Lower lobe of right lung (tissue), 2 donors: ENCODE results near the gene DZIP1. TPM values are rescaled to one million over a fixed set of nuclear protein-coding genes. Genes with fewer than 3 reads are reported as not detected.

Source experiments
- ATAC-seq, 2 donors: fragments of 200-7000 bp; cut with Tn5 transposase; one replicate each; pipeline ENCODE4 v1.9.1; 2020 to 2022; ENCODE audit warnings: mild to moderate bottlenecking in 2 of 2, moderate library complexity in 2 of 2
- DNase-seq: peaks from one replicate; pipeline ENCODE4 v3.0.0-alpha.2; 2020
- H3K27ac ChIP-seq: fragments of 200-600 bp; one replicate; pipeline ENCODE4 v1.8.0; 2022
- H3K27me3 ChIP-seq: fragments of 200-600 bp; one replicate; pipeline ENCODE4 v1.8.0; 2022; ENCODE audit warnings: low read depth
- H3K36me3 ChIP-seq: fragments of 200-600 bp; one replicate; pipeline ENCODE4 v1.8.0; 2022; ENCODE audit warnings: mild to moderate bottlenecking
- H3K4me1 ChIP-seq: fragments of 200-600 bp; one replicate; pipeline ENCODE4 v1.8.0; 2022
- H3K4me3 ChIP-seq: fragments of 200-600 bp; one replicate; pipeline ENCODE4 v1.8.0; 2022; ENCODE audit warnings: mild to moderate bottlenecking
- H3K9me3 ChIP-seq: fragments of 200-600 bp; one replicate; pipeline ENCODE4 v1.8.0; 2022
- intact Hi-C: fragments of 100-400 bp; cut with DNase I; formaldehyde crosslinking; loops from one replicate; pipeline ENCODE4 v1.11.0; 2022
- total RNA-seq: library from RNA; stranded (reverse); fragmentation: NEBNext Ultra II Directional; extraction: Animal tissue kit (Norgen Biotek cat#: 25700); gene quantifications from one replicate; pipeline ENCODE4 v1.2.1, GENCODE V29; 2021
- TF ChIP-seq, protein P1 (sequence below): fragments of 200-600 bp; IDR thresholded peaks from one replicate; pipeline ENCODE4 v1.8.0; 2022; ENCODE audit warnings: antibody characterized with exemption, mild to moderate bottlenecking
- donor health status: DM: no; HTN: yes; CAD: no; lungs with severe emphysema.

Gene DZIP1
- total RNA-seq, 1 donor from 2014 or later, result 9.0 TPM

DNA sequence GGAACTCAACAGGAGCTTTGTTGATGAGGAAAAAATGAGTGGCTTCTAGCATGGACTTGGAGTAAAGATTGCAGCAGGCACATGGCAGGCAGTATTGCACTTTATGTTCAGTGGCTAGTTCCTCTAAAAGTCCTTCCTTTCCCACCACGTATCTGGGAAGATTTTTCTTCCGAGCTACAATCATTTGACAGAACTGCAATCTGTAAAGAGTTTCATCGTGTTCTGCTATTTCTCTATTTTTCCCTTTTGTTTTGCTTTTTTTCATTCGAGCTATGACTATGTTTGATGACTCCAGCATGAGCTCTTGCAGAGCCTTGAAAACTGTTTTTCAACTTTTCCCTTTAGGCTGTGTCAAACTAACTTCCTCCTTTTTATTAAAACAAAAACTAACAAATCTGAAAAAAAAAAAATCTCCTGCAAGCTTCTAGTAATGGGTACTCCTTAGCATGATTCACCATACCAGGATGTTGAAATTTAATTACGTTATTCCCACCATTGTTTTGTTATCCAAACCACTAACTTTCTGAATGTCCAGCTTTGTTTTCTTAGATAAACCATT lies 79.7 kb downstream of the DZIP1 start:
- intact Hi-C loops, result no loop called here
- no peaks in the 10 kb centered on the region for H3K27me3 ChIP-seq
- DNase-seq (no peak), ATAC-seq (peak; percentile 45 to 48)
- no peaks in the 10 kb centered on the region for H3K36me3 ChIP-seq
- H3K4me1 ChIP-seq, result no peaks in the 10 kb centered on the region
- H3K4me3 ChIP-seq, result no peak overlapping the region
- H3K9me3 ChIP-seq, result no peaks in the 10 kb centered on the region
- TF ChIP-seq, protein P1, sequence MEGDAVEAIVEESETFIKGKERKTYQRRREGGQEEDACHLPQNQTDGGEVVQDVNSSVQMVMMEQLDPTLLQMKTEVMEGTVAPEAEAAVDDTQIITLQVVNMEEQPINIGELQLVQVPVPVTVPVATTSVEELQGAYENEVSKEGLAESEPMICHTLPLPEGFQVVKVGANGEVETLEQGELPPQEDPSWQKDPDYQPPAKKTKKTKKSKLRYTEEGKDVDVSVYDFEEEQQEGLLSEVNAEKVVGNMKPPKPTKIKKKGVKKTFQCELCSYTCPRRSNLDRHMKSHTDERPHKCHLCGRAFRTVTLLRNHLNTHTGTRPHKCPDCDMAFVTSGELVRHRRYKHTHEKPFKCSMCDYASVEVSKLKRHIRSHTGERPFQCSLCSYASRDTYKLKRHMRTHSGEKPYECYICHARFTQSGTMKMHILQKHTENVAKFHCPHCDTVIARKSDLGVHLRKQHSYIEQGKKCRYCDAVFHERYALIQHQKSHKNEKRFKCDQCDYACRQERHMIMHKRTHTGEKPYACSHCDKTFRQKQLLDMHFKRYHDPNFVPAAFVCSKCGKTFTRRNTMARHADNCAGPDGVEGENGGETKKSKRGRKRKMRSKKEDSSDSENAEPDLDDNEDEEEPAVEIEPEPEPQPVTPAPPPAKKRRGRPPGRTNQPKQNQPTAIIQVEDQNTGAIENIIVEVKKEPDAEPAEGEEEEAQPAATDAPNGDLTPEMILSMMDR, result no peak
- no peak overlapping the region for H3K27ac ChIP-seq

DNA sequence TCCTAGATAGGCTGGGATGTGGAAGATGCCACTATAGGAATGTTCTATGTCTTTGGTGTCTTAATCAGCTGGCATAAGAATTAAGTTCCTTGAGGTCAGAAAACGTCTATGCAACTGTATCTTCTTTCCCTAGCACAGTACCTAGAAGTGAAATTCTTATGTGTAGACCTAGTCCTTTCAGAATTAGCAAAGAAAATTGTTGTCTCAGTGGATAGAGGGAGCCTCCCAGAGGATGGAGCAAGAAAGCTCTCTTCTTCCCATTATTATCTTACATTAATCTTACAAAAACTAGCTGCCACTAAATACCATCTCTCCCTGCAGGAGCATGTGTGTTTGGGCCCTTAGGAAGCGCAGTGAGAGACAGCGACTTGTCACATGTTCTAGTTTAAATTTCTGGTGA lies 80.4 kb downstream of the DZIP1 start:
- no peak for DNase-seq
- Histone ChIP-seq H3K27ac (no peak overlapping the region), H3K27me3 (no peaks in the 10 kb centered on the region), H3K4me1 (no peaks in the 10 kb centered on the region), H3K9me3 (no peaks in the 10 kb centered on the region), H3K4me3 (no peak overlapping the region), H3K36me3 (no peaks in the 10 kb centered on the region)
- intact Hi-C loops, result no loop called here
- TF ChIP-seq, protein P1, result no peak
- no peak for ATAC-seq

DNA sequence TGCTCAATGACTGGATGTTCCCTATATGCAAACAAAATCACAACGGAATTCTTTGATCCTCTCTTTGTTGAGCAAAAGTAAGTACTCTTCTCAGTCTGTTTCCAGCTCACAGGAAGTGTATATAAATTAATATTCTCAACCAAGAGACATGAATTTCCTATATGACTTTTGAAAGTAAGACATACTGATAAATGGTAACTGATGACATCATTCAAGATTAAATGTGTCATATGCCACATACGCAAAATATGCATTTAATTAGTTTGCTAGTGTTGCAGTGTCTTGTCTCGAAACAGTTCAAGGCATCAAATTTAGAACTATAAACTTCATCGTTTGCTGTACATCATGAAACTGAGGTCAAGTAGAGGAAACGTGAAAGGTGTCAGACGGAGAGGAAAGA lies 84.1 kb downstream of the DZIP1 start:
- TF ChIP-seq, protein P1, result no peak
- no peaks in the 10 kb centered on the region for H3K4me1 ChIP-seq
- no peak overlapping the region for H3K27ac ChIP-seq
- H3K27me3 ChIP-seq, result no peaks in the 10 kb centered on the region
- no peaks in the 10 kb centered on the region for H3K36me3 ChIP-seq
- H3K4me3 ChIP-seq, result no peak overlapping the region
- no peak for DNase-seq
- no peak for ATAC-seq
- no peaks in the 10 kb centered on the region for H3K9me3 ChIP-seq
- intact Hi-C loops, result no loop called here

DNA sequence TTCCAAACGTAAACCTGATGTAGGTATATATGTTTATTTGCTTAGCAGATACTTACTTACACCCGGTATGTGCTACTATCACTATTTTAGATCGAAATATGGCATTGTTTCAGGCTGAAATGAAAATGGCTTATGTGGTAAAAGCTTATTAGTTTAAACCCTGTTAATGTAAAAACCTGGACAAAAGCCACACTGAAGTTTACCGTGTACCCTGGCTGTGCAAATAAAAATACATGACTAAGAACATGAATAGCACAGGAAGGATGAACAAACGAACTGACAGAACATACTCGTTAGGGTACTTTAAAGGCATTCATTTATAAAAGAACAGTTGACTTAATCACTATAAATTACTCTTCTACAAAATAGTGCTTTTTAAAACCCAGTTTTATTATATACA lies 85.4 kb downstream of the DZIP1 start:
- intact Hi-C loops, result no loop called here
- TF ChIP-seq, protein P1, result no peak

DNA sequence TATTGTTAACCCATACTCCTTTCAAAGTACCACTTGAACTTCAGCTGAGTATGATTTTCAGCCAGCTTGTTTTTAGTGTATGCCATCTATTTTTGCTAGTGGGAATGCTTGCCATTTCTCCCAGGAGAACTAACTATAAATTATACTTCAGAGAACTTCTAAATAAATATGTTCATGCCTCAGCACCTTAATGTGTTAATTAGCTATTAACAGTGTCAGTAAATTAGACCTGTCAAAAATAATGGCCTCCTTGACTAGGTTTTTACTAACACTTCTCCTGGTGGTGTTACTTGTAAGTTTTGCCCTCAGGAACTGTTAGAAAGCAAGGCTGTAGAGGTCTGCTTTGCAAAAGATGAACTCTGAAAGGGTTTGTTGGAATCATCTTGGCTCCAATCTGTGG lies 87.5 kb downstream of the DZIP1 start:
- DNase-seq (no peak), ATAC-seq (no peak)
- Histone ChIP-seq H3K27me3 (peaks cover 27% of the 10 kb centered on the region), H3K36me3 (no peaks in the 10 kb centered on the region), H3K4me3 (no peak overlapping the region), H3K27ac (no peak overlapping the region), H3K4me1 (peaks cover 8% of the 10 kb centered on the region), H3K9me3 (no peaks in the 10 kb centered on the region)
- intact Hi-C loops, result no loop called here
- TF ChIP-seq, protein P1, result no peak

More for the DNA sequence above, 85.4 kb downstream of the DZIP1 start:
- no peak overlapping the region for H3K4me3 ChIP-seq
- no peaks in the 10 kb centered on the region for H3K9me3 ChIP-seq
- H3K36me3 ChIP-seq, result no peaks in the 10 kb centered on the region
- peaks cover 6% of the 10 kb centered on the region for H3K27me3 ChIP-seq
- DNase-seq (no peak), ATAC-seq (no peak)
- H3K27ac ChIP-seq, result no peak overlapping the region
- no peaks in the 10 kb centered on the region for H3K4me1 ChIP-seq
